ENCODE measurements around the gene GPHN. TPM values are rescaled to one million over a fixed set of nuclear protein-coding genes. Genes with fewer than 3 reads are reported as not detected.

GPHN gene
- total and polyA plus RNA-seq, 2 of the 8 experiments (the other 6 are each of a cell fraction or from before 2014, with no cell fraction given) = 6.0 to 16.0 TPM

DNA sequence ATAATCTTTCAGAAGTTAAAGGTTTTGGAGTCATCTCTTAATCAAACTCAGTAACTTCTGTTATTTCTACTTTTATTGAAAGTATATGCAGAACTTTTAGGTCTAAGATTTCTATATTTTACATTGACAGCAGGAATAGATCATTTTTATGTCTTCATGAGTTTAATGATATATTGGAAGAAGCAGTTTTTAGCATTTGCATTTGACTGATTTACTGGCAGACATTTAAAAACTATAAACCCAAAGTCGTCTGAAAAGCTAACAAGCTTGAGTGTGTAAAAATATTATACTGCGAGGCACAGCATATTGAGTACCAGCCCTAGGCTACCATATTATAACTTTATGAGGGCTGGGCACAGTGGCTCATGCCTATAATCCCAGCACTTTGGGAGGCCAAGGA, 467.3 kb downstream of the GPHN start (continued):
- TF ChIP-seq, protein P1, sequence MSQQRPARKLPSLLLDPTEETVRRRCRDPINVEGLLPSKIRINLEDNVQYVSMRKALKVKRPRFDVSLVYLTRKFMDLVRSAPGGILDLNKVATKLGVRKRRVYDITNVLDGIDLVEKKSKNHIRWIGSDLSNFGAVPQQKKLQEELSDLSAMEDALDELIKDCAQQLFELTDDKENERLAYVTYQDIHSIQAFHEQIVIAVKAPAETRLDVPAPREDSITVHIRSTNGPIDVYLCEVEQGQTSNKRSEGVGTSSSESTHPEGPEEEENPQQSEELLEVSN (IDR thresholded peaks at IDR 0.05) = no peak
- no peak for TF ChIP-seq JUND (IDR thresholded peaks at IDR 0.05; ENCODE audit: low read length)
- TF ChIP-seq NANOG (IDR thresholded peaks at IDR 0.05; ENCODE audit: insufficient read depth, low read depth, low read length, poor library complexity, severe bottlenecking) = no peak

Data from H1 (cell line).